GM12891 (cell line): Measurements from ENCODE around the gene PDIA5.

Experiments used
- POLR2A ChIP-seq: IDR thresholded peaks from 2 replicates; pipeline ENCODE4 v1.6.1; 2011; ENCODE audit warnings: low read depth, low read length, control low read depth
- SPI1 ChIP-seq: IDR thresholded peaks from 2 replicates; pipeline ENCODE4 v1.6.1; 2011; ENCODE audit warnings: low read depth, low read length, control low read depth

DNA sequence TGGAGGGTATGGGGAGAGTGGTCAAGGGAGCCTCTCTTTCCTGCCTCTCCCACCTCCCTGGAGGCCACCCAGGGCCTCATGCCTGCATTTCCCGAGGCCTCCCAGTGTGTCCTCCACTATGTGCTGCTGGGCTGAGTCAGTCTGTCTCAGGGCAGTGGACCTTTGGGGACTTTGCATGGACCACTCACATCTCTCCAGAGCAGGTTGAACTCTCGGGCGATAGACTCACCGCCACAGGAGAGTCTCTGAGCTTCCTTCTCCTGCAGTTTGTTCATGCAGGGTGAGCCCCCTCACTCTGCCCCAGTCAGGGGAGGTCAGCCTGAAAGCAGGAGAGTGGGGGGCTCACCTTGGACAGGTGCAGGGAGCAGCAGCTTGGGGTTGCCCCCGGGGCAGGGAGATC lies 74.5 kb downstream of the PDIA5 start:
- no peak for TF ChIP-seq POLR2A
- TF ChIP-seq SPI1 = no peak
